Hematopoietic multipotent progenitor cell treated with erythropoietin and hydrocortisone succinate and interleukin-3 and kit ligand, for 17 days (in vitro differentiated cells): ENCODE results near the gene GATAD1.
"Not testable (repeated sequence)": the region's sequence is repeated elsewhere in the genome, so short reads cannot be mapped to it uniquely, and the experiment has no call there.

ENCODE experiments used
- DNase-seq: peaks from one replicate; pipeline ENCODE4 v3.0.0-alpha.2; 2015; ENCODE audit warnings: low spot score

The GATAD1 gene, protein sequence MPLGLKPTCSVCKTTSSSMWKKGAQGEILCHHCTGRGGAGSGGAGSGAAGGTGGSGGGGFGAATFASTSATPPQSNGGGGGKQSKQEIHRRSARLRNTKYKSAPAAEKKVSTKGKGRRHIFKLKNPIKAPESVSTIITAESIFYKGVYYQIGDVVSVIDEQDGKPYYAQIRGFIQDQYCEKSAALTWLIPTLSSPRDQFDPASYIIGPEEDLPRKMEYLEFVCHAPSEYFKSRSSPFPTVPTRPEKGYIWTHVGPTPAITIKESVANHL

DNA sequence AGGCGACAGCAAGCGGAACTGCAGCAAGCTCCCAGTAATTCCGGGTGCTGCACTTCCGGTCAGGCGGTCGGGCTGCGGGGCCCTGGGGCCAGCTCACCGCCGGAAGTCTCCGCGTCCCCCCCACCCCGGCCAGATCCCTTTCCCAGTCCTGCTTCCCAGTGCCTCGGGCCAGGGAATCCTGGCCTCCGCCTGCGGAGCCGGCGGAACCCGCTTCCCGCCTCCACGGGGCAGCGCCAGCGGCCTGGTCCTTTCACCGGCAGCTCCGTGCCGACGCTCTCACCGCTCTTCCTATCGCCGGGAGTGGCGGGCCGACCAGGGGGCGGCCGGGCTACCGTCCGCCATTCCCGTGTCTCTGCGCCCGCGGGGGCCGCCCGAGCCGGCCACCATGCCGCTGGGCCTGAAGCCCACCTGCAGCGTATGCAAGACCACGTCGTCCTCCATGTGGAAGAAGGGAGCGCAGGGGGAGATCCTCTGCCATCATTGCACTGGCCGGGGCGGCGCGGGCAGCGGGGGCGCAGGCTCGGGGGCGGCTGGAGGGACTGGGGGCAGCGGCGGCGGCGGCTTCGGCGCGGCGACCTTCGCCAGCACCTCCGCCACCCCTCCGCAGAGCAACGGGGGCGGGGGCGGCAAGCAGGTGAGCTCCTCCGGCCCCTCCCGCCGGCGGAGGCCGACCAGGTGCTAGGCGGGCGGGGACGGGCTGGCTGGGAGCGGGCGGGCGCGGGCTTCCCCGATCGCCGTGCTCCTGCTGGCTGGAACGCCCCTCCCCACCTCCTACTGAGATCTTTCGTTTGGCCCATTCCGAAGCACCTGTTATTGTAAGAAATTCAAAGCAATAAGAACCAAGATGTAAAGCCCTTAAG is at the start of gene GATAD1:
Gene GATAD1 (plus strand): TSS at position 138 of the 860 bp plus-strand sequence. CDS start 248 bp downstream, at position 386.
- DNase-seq: peak; percentile 88

DNA sequence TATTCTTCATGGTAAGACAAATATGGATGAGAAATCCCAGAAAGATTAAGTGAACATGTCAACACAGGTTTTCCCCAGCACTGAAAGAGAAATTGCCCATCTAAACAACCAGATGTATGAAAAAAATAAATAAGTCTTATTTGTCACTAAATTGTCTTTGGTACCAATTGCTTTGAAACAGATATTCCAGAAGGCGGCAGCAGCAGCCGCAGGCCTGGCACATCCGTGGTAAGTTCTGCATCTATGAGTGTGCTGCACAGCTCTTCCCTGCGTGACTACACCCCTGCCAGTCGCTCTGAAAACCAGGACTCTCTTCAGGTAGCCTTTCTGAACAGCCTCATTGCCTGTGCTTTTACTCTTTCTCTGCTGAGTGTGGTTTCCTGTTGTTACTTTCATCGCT is 49.7 kb upstream of the GATAD1 start:
- no peak for DNase-seq

DNA sequence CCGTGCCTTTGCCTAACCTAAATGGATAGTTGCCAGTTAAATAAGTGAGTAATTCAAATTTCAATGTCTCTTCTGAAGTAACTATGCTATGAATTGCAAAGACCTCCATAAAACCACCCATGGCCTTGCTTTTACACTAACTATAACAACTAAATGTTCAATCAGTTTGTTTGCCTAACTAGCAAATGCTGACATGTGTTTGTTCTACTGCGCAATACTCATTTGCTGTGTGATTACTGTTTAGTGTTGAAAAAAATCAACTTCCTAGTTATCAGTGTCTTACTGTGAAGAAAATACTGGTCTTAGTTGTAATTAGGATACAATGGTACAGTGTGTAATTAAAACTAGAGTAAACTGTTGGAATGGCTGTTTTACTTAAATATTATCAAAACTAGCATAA is 47.3 kb upstream of the GATAD1 start:
- DNase-seq: no peak

GRCh38 chr7:92402920-92403759 is 44.1 kb upstream of the GATAD1 start:
- DNase-seq: no peak

- no peak for DNase-seq
Measured at GRCh38 chr7:92403760-92404074, 43.6 kb upstream of the GATAD1 start.

- DNase-seq: no peak
Measured at GRCh38 chr7:92404170-92404614, 43.1 kb upstream of the GATAD1 start.

GRCh38 chr7:92409357-92409756 is 37.9 kb upstream of the GATAD1 start:
- no peak for DNase-seq

DNA sequence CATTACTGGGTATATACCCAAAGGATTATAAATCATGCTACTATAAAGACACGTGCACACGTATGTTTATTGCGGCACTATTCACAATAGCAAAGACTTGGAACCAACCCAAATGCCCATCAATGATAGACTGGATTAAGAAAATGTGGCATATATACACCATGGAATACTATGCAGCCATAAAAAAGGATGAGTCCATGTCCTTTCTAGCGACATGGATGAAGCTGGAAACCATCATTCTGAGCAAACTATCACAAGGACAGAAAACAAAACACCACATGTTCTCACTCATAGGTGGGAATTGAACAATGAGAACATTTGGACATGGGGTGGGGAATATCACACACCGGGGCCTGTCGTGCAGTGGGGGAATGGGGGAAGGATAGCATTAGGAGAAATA is 37.1 kb upstream of the GATAD1 start:
- not testable (repeated sequence) for DNase-seq

DNA sequence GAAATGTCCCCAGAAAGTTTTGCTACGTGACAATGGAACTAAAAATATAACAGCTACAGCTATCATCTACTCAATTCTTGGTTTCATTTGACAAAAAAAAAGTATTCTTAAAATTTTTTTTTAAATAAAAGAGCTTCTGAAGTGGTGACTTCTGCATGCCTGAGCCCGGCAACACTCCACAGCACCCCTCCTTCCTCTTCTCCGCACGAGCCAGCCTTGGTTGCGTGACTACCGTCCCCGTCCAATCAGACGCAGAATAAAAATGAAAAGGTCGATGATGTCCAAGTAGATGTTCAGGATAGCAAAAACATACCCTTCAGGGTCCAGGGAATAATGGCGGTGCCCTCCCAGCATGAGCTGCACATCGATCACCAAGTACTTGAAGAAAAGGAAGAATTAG is 34.5 kb upstream of the GATAD1 start:
- no peak for DNase-seq

- no peak for DNase-seq
Measured at GRCh38 chr7:92413550-92413949, 33.7 kb upstream of the GATAD1 start.

DNA sequence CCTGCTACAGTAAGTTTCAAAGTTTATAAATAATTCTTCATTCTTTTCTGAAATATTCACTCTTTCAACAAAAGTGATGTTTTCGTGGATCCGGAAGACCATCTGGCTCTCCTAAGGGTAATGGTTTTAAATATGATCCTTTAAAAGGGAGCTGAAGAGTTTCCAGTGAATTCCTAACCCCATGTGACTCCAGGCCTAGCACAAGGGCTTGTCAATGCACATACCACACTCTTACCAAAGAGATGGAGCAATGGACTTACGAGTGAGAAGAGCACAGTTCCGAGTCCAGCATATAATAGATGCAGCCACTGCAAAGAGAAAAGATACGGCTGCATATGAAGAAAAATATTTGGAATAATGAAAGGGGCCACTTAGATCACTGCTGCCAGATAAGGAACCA is 32.1 kb upstream of the GATAD1 start:
- no peak for DNase-seq

DNA sequence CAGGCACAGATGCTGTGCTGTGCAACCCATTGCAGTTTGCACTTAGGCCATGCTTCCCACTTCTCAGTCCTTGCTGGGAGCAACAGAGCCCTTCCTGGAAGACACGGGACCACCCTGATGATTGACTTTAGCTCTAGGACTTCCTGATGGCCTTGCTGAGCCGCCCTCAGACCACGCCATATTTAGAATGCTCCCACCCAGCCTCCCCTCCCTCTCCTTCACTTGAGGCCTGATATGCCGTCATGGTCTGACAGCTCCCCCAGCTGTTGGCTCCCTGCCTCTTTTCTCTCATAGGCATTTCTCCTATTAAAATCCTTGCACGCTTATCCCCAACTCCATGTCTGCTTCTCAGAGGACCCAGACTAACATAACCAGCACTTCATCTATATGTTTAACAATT is 29.4 kb upstream of the GATAD1 start:
- no peak for DNase-seq

DNA sequence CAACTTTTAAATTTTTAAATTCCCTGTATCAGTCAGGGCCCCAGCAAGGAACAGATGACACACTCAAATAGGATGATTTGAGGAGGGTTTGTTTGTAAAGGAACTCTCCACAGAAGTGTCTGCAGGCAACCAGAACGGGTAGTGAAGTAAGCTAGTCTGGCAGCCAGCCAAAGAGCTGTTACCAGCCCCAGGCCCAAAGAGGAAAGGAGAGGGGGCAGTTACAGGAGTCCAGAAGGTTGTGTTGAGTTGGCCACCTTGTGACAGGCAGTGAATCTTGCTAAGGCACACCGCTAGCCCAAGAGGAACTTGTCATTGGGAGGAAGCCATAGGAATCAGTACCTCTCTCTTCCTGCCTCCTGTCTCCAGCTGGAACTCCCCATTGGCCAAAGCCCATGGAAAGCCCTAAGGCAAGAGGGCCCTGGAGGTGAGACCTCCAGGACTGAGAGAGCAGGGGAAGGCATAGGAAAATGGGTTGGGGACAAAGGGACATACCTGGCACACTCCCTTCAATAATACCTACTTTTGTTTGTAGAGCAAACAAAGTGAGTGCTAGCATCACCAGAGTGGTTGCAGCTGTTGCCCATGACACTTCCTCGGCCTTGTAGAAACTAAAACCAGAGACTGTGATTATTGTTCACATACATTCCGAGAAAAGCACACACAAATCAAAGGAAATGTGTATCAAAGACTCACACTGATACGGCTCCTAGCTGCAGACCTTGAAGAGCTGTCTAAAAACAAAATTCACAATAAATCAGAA is 25.4 kb upstream of the GATAD1 start:
- DNase-seq: no peak

GRCh38 chr7:92422926-92423325 is 24.4 kb upstream of the GATAD1 start:
- DNase-seq: no peak

DNA sequence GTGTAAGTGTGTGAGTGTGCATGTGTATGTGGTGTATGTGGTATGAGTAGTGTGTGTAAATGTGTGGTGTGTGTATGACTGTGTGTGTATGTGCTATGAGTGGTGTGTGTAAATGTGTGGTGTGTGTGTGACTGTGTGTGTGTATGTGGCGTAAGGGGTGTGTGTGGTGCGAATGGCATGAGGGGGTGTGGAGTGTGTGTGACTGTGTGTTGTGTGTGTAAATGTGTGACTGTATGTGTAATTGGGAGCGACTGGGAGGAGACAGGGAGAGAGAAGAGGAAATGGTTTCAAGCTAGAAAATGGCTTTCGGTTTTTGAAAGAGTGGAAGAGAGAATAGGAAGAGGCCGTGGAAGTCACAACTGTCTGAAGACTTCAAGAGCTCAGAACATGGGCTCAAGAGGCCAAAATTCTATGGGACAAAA is 23.6 kb upstream of the GATAD1 start:
- no peak for DNase-seq

DNA sequence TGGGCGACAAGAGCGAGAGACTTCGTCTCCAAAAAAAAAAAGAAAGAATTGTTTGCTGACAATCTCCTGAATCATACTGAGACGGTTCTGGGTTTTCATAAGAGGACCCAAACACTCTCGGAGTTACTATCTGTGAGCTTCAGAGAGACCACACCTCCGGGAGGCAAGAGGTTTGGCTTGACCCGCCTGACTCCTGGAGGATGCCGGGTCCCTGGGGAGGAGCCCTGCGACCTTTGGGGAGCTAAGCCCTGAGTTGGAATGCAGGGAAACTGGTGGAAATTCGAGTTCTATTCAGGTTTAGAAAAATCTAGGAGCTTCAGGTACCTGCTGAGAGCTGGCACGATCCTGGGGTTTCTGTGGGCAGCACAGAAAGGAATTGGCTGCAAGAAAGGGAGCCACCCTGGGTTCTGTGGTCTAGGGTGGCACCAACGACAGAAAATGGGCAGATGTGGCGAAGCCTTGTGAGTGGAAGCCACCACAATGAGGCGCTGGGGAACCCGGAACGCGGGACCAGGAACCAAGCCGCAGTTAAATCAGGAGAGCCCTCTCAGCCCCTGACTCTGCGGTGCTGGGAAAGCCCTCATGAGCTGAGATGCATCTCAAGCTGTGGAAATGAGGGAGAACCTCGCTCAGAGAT is 21.9 kb upstream of the GATAD1 start:
- DNase-seq: no peak

DNA sequence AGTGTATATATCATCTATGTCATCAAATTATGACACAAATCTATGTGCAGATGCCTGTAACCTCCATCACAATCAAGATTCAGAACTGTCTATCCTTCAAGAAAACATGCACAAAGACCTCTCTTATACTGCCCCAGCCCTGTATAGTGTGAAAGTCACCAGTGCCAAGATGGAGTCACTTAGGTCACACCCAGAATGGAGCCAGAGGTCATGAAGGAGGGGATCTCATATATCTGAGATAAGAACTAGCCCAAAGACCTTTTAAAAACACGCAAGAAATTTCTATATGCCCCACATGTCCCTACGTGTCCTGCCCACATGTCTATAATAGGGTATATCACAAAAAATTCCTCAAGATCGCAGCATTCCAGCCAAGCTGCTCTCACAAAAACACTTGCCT is 20.1 kb upstream of the GATAD1 start:
- no peak for DNase-seq

GRCh38 chr7:92432299-92432946 is 14.9 kb upstream of the GATAD1 start:
- no peak for DNase-seq

DNA sequence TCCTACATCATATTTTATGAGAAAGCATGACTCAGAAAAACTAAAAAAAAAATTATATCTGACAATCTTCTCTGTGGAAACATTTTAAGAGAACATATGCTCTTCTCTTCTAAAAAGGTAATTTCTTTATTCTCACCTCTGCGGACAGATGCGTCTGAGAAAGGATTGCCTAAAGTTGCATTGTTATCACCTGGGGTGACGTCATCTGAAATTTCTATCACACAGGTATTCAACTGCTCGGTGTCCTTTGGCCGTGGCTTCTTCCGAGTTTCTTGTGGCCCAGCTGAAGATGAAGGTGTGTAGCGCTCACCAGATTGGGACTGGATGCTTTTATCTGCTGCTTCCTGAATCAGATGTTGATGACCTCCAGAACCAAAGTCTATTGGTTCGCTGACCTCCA is 14.3 kb upstream of the GATAD1 start:
- DNase-seq: no peak

DNA sequence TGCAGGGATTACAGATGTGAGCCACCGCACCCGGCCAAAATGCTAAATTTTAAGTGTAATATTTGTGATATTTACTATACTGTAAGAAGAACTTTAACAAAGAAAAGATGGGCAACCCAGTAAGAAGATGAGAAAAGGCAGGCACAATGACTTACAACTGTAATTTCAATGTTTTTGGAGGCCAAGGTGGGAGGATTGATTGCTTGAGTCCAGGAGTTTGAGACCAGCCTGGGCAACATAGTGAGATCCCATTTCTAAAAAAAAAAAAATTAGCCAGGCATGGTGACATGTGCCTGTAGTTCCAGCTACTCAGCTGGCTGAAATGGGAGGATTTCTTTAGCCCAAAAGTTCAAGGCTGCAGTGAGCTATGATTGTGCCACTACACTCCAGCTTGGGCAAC is 11.7 kb upstream of the GATAD1 start:
- DNase-seq: no peak
